ENCODE measurements around the gene TCF7L1.

The TCF7L1 gene

GRCh38 chr2:85278361-85278760 is 145.2 kb downstream of the TCF7L1 start:
- no peak for TF ChIP-seq CTCF (IDR thresholded peaks at IDR 0.05; ENCODE audit: poor library complexity, severe bottlenecking)
- H3K4me3 ChIP-seq (ENCODE audit: severe bottlenecking) = no peak overlapping the region
- DNase-seq (ENCODE audit: low spot score) (no peak), ATAC-seq (ENCODE audit: low read depth) (no peak)
- no peaks in the 10 kb centered on the region for H3K36me3 ChIP-seq (ENCODE audit: low read depth)
- no peaks in the 10 kb centered on the region for H3K9me3 ChIP-seq (ENCODE audit: severe bottlenecking)
- H3K27me3 ChIP-seq (ENCODE audit: insufficient read depth, poor library complexity, severe bottlenecking) = no peaks in the 10 kb centered on the region
- peak overlapping the region; percentile 85 for H3K27ac ChIP-seq (ENCODE audit: poor library complexity, severe bottlenecking)
- peaks cover 50% of the 10 kb centered on the region for H3K4me1 ChIP-seq (ENCODE audit: insufficient read depth, poor library complexity, severe bottlenecking)

GRCh38 chr2:85281553-85281952 is 148.4 kb downstream of the TCF7L1 start:
- no peak for ATAC-seq (ENCODE audit: low read depth)
- H3K9me3 ChIP-seq (ENCODE audit: severe bottlenecking) = no peaks in the 10 kb centered on the region
- no peak overlapping the region for H3K4me3 ChIP-seq (ENCODE audit: severe bottlenecking)
- H3K27me3 ChIP-seq (ENCODE audit: insufficient read depth, poor library complexity, severe bottlenecking) = no peaks in the 10 kb centered on the region
- H3K4me1 ChIP-seq (ENCODE audit: insufficient read depth, poor library complexity, severe bottlenecking) = peaks cover 21% of the 10 kb centered on the region
- TF ChIP-seq CTCF (IDR thresholded peaks at IDR 0.05; ENCODE audit: poor library complexity, severe bottlenecking) = no peak
- DNase-seq (ENCODE audit: low spot score) = no peak
- H3K27ac ChIP-seq (ENCODE audit: poor library complexity, severe bottlenecking) = no peak overlapping the region
- H3K36me3 ChIP-seq (ENCODE audit: low read depth) = peaks cover 14% of the 10 kb centered on the region

GRCh38 chr2:85282914-85283313 is 149.7 kb downstream of the TCF7L1 start:
- Histone ChIP-seq H3K4me3 (ENCODE audit: severe bottlenecking) (no peak overlapping the region), H3K4me1 (ENCODE audit: insufficient read depth, poor library complexity, severe bottlenecking) (peaks cover 23% of the 10 kb centered on the region), H3K27me3 (ENCODE audit: insufficient read depth, poor library complexity, severe bottlenecking) (no peaks in the 10 kb centered on the region), H3K9me3 (ENCODE audit: severe bottlenecking) (no peaks in the 10 kb centered on the region), H3K27ac (ENCODE audit: poor library complexity, severe bottlenecking) (no peak overlapping the region), H3K36me3 (ENCODE audit: low read depth) (peaks cover 21% of the 10 kb centered on the region)
- ATAC-seq (ENCODE audit: low read depth) = no peak
- no peak for DNase-seq (ENCODE audit: low spot score)
- TF ChIP-seq CTCF (IDR thresholded peaks at IDR 0.05; ENCODE audit: poor library complexity, severe bottlenecking) = no peak

GRCh38 chr2:85283641-85284040 is 150.4 kb downstream of the TCF7L1 start:
- H3K9me3 ChIP-seq (ENCODE audit: severe bottlenecking) = no peaks in the 10 kb centered on the region
- DNase-seq (ENCODE audit: low spot score) (no peak), ATAC-seq (ENCODE audit: low read depth) (no peak)
- TF ChIP-seq CTCF (IDR thresholded peaks at IDR 0.05; ENCODE audit: poor library complexity, severe bottlenecking) = no peak
- peak overlapping the region; percentile 100 for H3K27ac ChIP-seq (ENCODE audit: poor library complexity, severe bottlenecking)
- H3K4me3 ChIP-seq (ENCODE audit: severe bottlenecking) = no peak overlapping the region
- H3K36me3 ChIP-seq (ENCODE audit: low read depth) = peaks cover 21% of the 10 kb centered on the region
- H3K4me1 ChIP-seq (ENCODE audit: insufficient read depth, poor library complexity, severe bottlenecking) = peaks cover 20% of the 10 kb centered on the region
- H3K27me3 ChIP-seq (ENCODE audit: insufficient read depth, poor library complexity, severe bottlenecking) = no peaks in the 10 kb centered on the region

- ATAC-seq (ENCODE audit: low read depth) (no peak), DNase-seq (ENCODE audit: low spot score) (no peak)
- H3K9me3 ChIP-seq (ENCODE audit: severe bottlenecking) = no peaks in the 10 kb centered on the region
- H3K4me3 ChIP-seq (ENCODE audit: severe bottlenecking) = no peak overlapping the region
- peaks cover 44% of the 10 kb centered on the region for H3K4me1 ChIP-seq (ENCODE audit: insufficient read depth, poor library complexity, severe bottlenecking)
- H3K27me3 ChIP-seq (ENCODE audit: insufficient read depth, poor library complexity, severe bottlenecking) = no peaks in the 10 kb centered on the region
- peaks cover 32% of the 10 kb centered on the region for H3K36me3 ChIP-seq (ENCODE audit: low read depth)
- H3K27ac ChIP-seq (ENCODE audit: poor library complexity, severe bottlenecking) = peak overlapping the region; percentile 100
- no peak for TF ChIP-seq CTCF (IDR thresholded peaks at IDR 0.05; ENCODE audit: poor library complexity, severe bottlenecking)
Observed at GRCh38 chr2:85286918-85287317, 153.7 kb downstream of the TCF7L1 start.
